PC-3 (cell line): ENCODE results near the gene RTF1. TPM values are rescaled to one million over a fixed set of nuclear protein-coding genes. Genes with fewer than 3 reads are reported as not detected.

ENCODE experiments used
- ATAC-seq: fragments of 200-7000 bp; cut with Tn5 transposase; 2 replicates; pipeline ENCODE4 v1.9.1; 2020; ENCODE audit warnings: mild to moderate bottlenecking, moderate library complexity
- Bru-seq: library from RNA; stranded (reverse); fragments of 400-500 nt; gene quantifications from one replicate; lab custom pipeline; 2021; lab: Mats Ljungman, UMichigan
- BruChase-seq, 2 experiments: library from RNA; stranded (reverse); fragments of 400-500 nt; gene quantifications; one replicate each; lab custom pipeline; 2021; lab: Mats Ljungman, UMichigan
- BruUV-seq: library from RNA; stranded (reverse); fragments of 400-500 nt; replicated peaks from 2 replicates; lab custom pipeline; 2021; lab: Mats Ljungman, UMichigan
- CTCF ChIA-PET: fragments of 300-600 bp; sonication (Branson Sonifier 250); formaldehyde crosslinking; loops from one replicate; lab custom pipeline; 2022; ENCODE audit warnings: antibody characterized with exemption; lab: Charles Lee
- POLR2A ChIA-PET: fragments of 300-600 bp; sonication (Branson Sonifier 250); formaldehyde crosslinking; loops from one replicate; lab custom pipeline; 2022; ENCODE audit warnings: antibody characterized with exemption; ENCODE audit not compliant: unreplicated experiment; lab: Charles Lee
- DNase-seq: peaks from one replicate; pipeline ENCODE4 v3.0.0-alpha.2; 2015
- H2AFZ ChIP-seq: fragments of 300-600 bp; sonication (generic); 2 replicates; pipeline ENCODE4 v1.6.0; 2016; ENCODE audit warnings: antibody characterized with exemption, low read length
- H3F3A ChIP-seq: fragments of 300-600 bp; sonication (generic); one replicate; pipeline ENCODE4 v1.6.0; 2017; ENCODE audit warnings: antibody characterized with exemption, low read length, control low read depth, mild to moderate bottlenecking; ENCODE audit not compliant: unreplicated experiment
- H3K27ac ChIP-seq: fragments of 300-600 bp; sonication (generic); 2 replicates; pipeline ENCODE4 v1.5.1; 2016; ENCODE audit warnings: mild to moderate bottlenecking, low read length
- H3K27me3 ChIP-seq: fragments of 300-600 bp; sonication (generic); 2 replicates; pipeline ENCODE4 v1.6.1; 2016; ENCODE audit warnings: low read length, mixed read lengths
- H3K36me3 ChIP-seq: fragments of 300-600 bp; sonication (generic); 2 replicates; pipeline ENCODE4 v1.6.1; 2016; ENCODE audit warnings: low read depth, mixed run types, low read length, mixed read lengths
- H3K4me1 ChIP-seq: fragments of 300-600 bp; sonication (generic); 2 replicates; pipeline ENCODE4 v1.5.1; 2016; ENCODE audit warnings: low read length; ENCODE audit not compliant: insufficient read depth
- H3K4me2 ChIP-seq: fragments of 300-600 bp; sonication (generic); 2 replicates; pipeline ENCODE4 v1.6.0; 2016; ENCODE audit warnings: low read length
- H3K4me3 ChIP-seq: fragments of 300-600 bp; sonication (generic); 2 replicates; pipeline ENCODE4 v1.5.1; 2016; ENCODE audit warnings: mild to moderate bottlenecking, low read length, mixed read lengths
- H3K79me2 ChIP-seq: fragments of 300-600 bp; sonication (generic); 2 replicates; pipeline ENCODE4 v1.6.1; 2017; ENCODE audit warnings: low read length, mixed read lengths
- H3K9ac ChIP-seq: fragments of 300-600 bp; sonication (generic); 2 replicates; pipeline ENCODE4 v1.6.0; 2016; ENCODE audit warnings: mild to moderate bottlenecking, low read length
- H3K9me2 ChIP-seq: fragments of 300-600 bp; sonication (generic); replicated peaks from 2 replicates; pipeline ENCODE4 v1.6.1; 2016; ENCODE audit warnings: mixed run types, low read length, mixed read lengths
- H3K9me3 ChIP-seq: fragments of 300-600 bp; sonication (generic); 2 replicates; pipeline ENCODE4 v1.6.1; 2016; ENCODE audit warnings: low read length, mixed read lengths
- H4K20me1 ChIP-seq: fragments of 300-600 bp; sonication (generic); 2 replicates; pipeline ENCODE4 v1.6.1; 2016; ENCODE audit warnings: low read length, mixed read lengths
- CTCF ChIP-seq: fragments of 300-600 bp; sonication (generic); conservative IDR thresholded peaks from 2 replicates; pipeline ENCODE4 v1.5.1; 2017; ENCODE audit warnings: antibody characterized with exemption, low read depth, mild to moderate bottlenecking, low read length
- EZH2 ChIP-seq: fragments of 300-600 bp; sonication (generic); IDR thresholded peaks from one replicate; pipeline ENCODE4 v1.6.1; 2017; ENCODE audit warnings: antibody characterized with exemption, mild to moderate bottlenecking, low read length; ENCODE audit not compliant: unreplicated experiment
- EZH2phosphoT487 ChIP-seq: fragments of 300-600 bp; sonication (generic); IDR thresholded peaks from 2 replicates; pipeline ENCODE4 v1.6.1; 2018; ENCODE audit warnings: mild to moderate bottlenecking, antibody characterized with exemption, low read length, borderline replicate concordance
- intact Hi-C: fragments of 100-400 bp; cut with micrococcal nuclease; formaldehyde crosslinking; loops from 2 replicates; pipeline ENCODE4 v1.9.0; 2023
- long read RNA-seq: library from polyadenylated mRNA; unstranded; transcript quantifications from one replicate; pipeline ENCODE4 v2.0.0, GENCODE V29; 2021; ENCODE audit not compliant: unreplicated experiment
- total RNA-seq: library from RNA; depleted of rRNA; stranded (reverse); fragments of >200 nt; gene quantifications from 2 replicates; pipeline ENCODE4 v1.2.3, GENCODE V29; 2014; rRNA removed

RTF1 gene
- total RNA-seq: 20.2 and 25.9 TPM in 2 replicates
- Bru-seq, nascent RNA: percentile 81 among the genes with signal in this experiment
- percentile 88 among the genes with signal in this experiment for BruChase-seq, experiment 1, labeled RNA remaining after a 6-hour chase
- percentile 84 among the genes with signal in this experiment for BruChase-seq, experiment 2, labeled RNA remaining after a 2-hour chase
- long read RNA-seq, full-length matches to known transcripts: 77 of 496 reads
- long read RNA-seq, partial matches to known transcripts: 403 of 496 reads
- long read RNA-seq, other reads (novel, unspliced or antisense): 16 of 496 reads

- ATAC-seq (peak; percentile 87), DNase-seq (peak; percentile 93)
- Histone ChIP-seq H3K9ac (peak within 1 kb of the TSS; percentile 94), H4K20me1 (peaks cover 24% of the 10 kb centered on the region), H3K27me3 (no peaks in the 10 kb centered on the region), H3K9me3 (no peaks in the 10 kb centered on the region), H3K79me2 (peaks cover 63% of the 10 kb centered on the region), H3K4me2 (peak within 1 kb of the TSS; percentile 96), H3F3A (no peaks in the 10 kb centered on the region), H3K4me1 (peaks cover 19% of the 10 kb centered on the region), H2AFZ (peak within 1 kb of the TSS; percentile 84), H3K9me2 (no peaks in the 10 kb centered on the region), H3K4me3 (peak within 1 kb of the TSS; percentile 91), H3K36me3 (no peaks in the 10 kb centered on the region), H3K27ac (peak within 1 kb of the TSS; percentile 23; the same call in 1 of the 2 replicates)
- CTCF ChIA-PET: no interaction called here
- no TSS peak for BruUV-seq
- TF ChIP-seq EZH2phosphoT487 (no peak), CTCF (no peak), EZH2 (no peak)
- intact Hi-C loops: no loop called here
- POLR2A ChIA-PET: no interaction called here
Observed at GRCh38 chr15:41416742-41417417, at the start of gene RTF1. TSS of gene RTF1 (plus strand) at chr15:41417095. CDS start at chr15:41417116, 21 bp downstream.

- POLR2A ChIA-PET: no interaction called here
- Histone ChIP-seq H3K9ac (no peak overlapping the region), H3K79me2 (no peaks in the 10 kb centered on the region), H3K4me3 (no peak overlapping the region), H3K27me3 (no peaks in the 10 kb centered on the region), H2AFZ (no peak overlapping the region), H3K9me2 (no peaks in the 10 kb centered on the region), H3K36me3 (peaks cover 52% of the 10 kb centered on the region), H4K20me1 (no peaks in the 10 kb centered on the region), H3K9me3 (no peaks in the 10 kb centered on the region), H3F3A (no peaks in the 10 kb centered on the region), H3K27ac (no peak overlapping the region), H3K4me2 (no peak overlapping the region), H3K4me1 (no peaks in the 10 kb centered on the region)
- no peak for DNase-seq
- TF ChIP-seq EZH2phosphoT487: no peak
- TF ChIP-seq CTCF: no peak
- TF ChIP-seq EZH2: no peak
- no peak for ATAC-seq
- CTCF ChIA-PET: no interaction called here
- no TSS peak for BruUV-seq
- intact Hi-C loops: no loop called here
Observed at GRCh38 chr15:41367418-41367817, 49.5 kb upstream of the RTF1 start.
